ENCODE measurements around the gene NUP214. TPM values are rescaled to one million over a fixed set of nuclear protein-coding genes. Genes with fewer than 3 reads are reported as not detected.

The NUP214 gene
- total RNA-seq, 2 donors from 2014 or later = 43.9 to 115 TPM

DNA sequence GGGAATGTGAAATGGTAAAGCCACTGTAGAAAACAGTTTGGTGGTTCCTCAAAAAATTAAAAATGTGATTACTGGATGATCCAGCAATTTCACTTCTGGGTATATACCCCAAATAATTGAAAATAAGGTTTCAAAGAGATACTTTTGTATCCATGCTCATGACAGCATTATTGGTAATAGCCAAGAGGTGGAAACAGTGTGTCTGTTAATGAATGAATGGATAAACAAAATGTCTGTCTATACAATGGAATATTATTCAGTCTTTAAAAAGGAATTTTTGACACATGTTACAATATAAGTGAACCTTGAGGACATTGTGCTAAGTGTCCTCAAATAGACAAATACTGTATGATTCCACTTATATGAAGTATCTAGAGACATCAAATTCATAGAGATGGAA, 40.1 kb downstream of the NUP214 start:
- Histone ChIP-seq H3K27ac (no peak overlapping the region), H3K4me1 (replicated peaks) (no peaks in the 10 kb centered on the region), H3K9me3 (no peaks in the 10 kb centered on the region), H3K27me3 (replicated peaks; ENCODE audit: insufficient read depth) (no peaks in the 10 kb centered on the region), H3K36me3 (peaks cover 3 to 7% of the 10 kb centered on the region in 2 donors), H3K4me3 (no peak overlapping the region)
- DNase-seq (ENCODE audit: low spot score) = no peak
- TF ChIP-seq POLR2AphosphoS5 (IDR thresholded peaks at IDR 0.05) (no peak), POLR2A (IDR thresholded peaks at IDR 0.05) (no peak)
- TF ChIP-seq, protein P1, sequence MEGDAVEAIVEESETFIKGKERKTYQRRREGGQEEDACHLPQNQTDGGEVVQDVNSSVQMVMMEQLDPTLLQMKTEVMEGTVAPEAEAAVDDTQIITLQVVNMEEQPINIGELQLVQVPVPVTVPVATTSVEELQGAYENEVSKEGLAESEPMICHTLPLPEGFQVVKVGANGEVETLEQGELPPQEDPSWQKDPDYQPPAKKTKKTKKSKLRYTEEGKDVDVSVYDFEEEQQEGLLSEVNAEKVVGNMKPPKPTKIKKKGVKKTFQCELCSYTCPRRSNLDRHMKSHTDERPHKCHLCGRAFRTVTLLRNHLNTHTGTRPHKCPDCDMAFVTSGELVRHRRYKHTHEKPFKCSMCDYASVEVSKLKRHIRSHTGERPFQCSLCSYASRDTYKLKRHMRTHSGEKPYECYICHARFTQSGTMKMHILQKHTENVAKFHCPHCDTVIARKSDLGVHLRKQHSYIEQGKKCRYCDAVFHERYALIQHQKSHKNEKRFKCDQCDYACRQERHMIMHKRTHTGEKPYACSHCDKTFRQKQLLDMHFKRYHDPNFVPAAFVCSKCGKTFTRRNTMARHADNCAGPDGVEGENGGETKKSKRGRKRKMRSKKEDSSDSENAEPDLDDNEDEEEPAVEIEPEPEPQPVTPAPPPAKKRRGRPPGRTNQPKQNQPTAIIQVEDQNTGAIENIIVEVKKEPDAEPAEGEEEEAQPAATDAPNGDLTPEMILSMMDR (IDR thresholded peaks at IDR 0.05) = no peak
- intact Hi-C loops (cut with DNase I) = no loop called here

DNA sequence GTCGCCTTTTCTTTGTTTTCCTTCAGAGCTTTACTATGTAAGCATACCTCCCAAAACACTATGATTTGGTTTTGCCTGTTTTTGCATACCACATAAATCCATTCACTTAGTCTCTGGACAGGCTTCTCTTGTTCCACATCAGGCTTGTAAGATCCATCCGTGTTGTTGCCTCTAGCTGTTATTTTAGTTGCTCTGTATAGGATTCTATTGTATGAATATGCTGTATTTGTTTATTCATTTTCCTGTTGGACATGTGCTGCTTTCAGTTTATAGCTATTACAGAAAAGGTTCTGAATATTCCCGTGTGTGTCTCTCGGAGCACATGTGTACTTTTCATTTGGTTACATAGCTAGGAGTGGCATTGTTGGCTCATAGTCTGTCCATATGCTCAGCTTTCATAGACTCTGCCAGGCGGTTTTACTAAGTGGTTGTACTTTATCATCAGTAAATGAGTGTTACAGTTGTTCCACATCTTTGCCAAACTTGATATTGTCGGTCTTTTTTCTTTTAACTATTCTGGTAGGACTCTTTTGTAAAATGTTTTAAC, 41.8 kb downstream of the NUP214 start:
- peak; percentile 54 for DNase-seq (ENCODE audit: low spot score)
- Histone ChIP-seq H3K27me3 (replicated peaks; ENCODE audit: insufficient read depth) (no peaks in the 10 kb centered on the region), H3K9me3 (no peaks in the 10 kb centered on the region), H3K4me3 (no peak overlapping the region), H3K27ac (no peak overlapping the region), H3K4me1 (replicated peaks) (no peaks in the 10 kb centered on the region), H3K36me3 (peaks cover 3 to 7% of the 10 kb centered on the region in 2 donors)
- intact Hi-C loops (cut with DNase I) = no loop called here
- TF ChIP-seq POLR2A (IDR thresholded peaks at IDR 0.05) (no peak), POLR2AphosphoS5 (IDR thresholded peaks at IDR 0.05) (peak; percentile 85)
- WGBS = 20% methylated on average over 6 of the region's 6 CpGs

DNA sequence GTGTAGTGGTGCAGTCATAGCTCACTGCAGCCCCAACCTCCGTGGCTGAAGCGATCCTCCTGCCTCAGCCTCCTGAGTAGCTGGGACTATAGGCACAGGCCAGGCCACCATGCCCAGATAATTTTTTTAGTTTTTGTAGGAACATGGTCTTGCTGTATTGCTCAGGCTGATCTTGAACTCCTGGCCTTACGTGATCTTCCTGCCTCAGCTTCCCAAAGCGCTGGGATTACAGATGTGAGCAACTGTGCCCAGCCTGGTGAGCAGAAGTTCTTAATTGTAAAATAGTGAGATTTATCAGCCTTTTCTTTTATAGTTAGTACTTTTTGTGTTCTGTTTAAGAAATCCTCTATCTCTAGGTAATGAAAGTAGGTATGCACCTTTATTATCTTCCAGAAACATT, 42.5 kb downstream of the NUP214 start:
- WGBS = 90% methylated on average over 4 of the region's 4 CpGs
- H3K4me1 ChIP-seq (replicated peaks) = no peaks in the 10 kb centered on the region
- intact Hi-C loops (cut with DNase I) = no loop called here
- no peak overlapping the region for H3K4me3 ChIP-seq
- TF ChIP-seq POLR2AphosphoS5 (IDR thresholded peaks at IDR 0.05) = no peak
- TF ChIP-seq, protein P1 (IDR thresholded peaks at IDR 0.05) = no peak
- TF ChIP-seq POLR2A (IDR thresholded peaks at IDR 0.05) = no peak
- H3K27me3 ChIP-seq (replicated peaks; ENCODE audit: insufficient read depth) = no peaks in the 10 kb centered on the region
- H3K36me3 ChIP-seq = peaks cover 1 to 7% of the 10 kb centered on the region in 2 donors
- no peak overlapping the region for H3K27ac ChIP-seq
- no peak for DNase-seq (ENCODE audit: low spot score)
- no peaks in the 10 kb centered on the region for H3K9me3 ChIP-seq

- Histone ChIP-seq H3K27ac (no peak overlapping the region), H3K9me3 (no peaks in the 10 kb centered on the region), H3K27me3 (replicated peaks; ENCODE audit: insufficient read depth) (no peaks in the 10 kb centered on the region), H3K4me1 (replicated peaks) (no peaks in the 10 kb centered on the region), H3K4me3 (no peak overlapping the region), H3K36me3 (no peaks in the 10 kb centered on the region)
- WGBS = 91% methylated on average over 7 of the region's 7 CpGs
- no peak for DNase-seq (ENCODE audit: low spot score)
- TF ChIP-seq, protein P1 (IDR thresholded peaks at IDR 0.05) = no peak
- no peak for TF ChIP-seq POLR2A (IDR thresholded peaks at IDR 0.05)
- no peak for TF ChIP-seq POLR2AphosphoS5 (IDR thresholded peaks at IDR 0.05)
- intact Hi-C loops (cut with DNase I) = no loop called here
These were observed 44.3 kb downstream of the NUP214 start for GRCh38 chr9:131169563-131170240.

- no peak overlapping the region for H3K27ac ChIP-seq
- WGBS = 95% methylated on average over 10 of the region's 10 CpGs
- no peak for DNase-seq (ENCODE audit: low spot score)
- H3K27me3 ChIP-seq (replicated peaks; ENCODE audit: insufficient read depth) = no peaks in the 10 kb centered on the region
- no peaks in the 10 kb centered on the region for H3K9me3 ChIP-seq
- intact Hi-C loops (cut with DNase I) = no loop called here
- no peak overlapping the region for H3K4me3 ChIP-seq
- no peak for TF ChIP-seq POLR2A (IDR thresholded peaks at IDR 0.05)
- TF ChIP-seq POLR2AphosphoS5 (IDR thresholded peaks at IDR 0.05) = no peak
- TF ChIP-seq, protein P1 (IDR thresholded peaks at IDR 0.05) = no peak
- H3K4me1 ChIP-seq (replicated peaks) = no peaks in the 10 kb centered on the region
- no peaks in the 10 kb centered on the region for H3K36me3 ChIP-seq
These were observed 48.6 kb downstream of the NUP214 start for GRCh38 chr9:131173995-131174394.

Data from prostate gland (tissue), 2 donors.